Astrocyte (in vitro differentiated cells and primary cell): ENCODE results near the gene LPIN3. TPM values are rescaled to one million over a fixed set of nuclear protein-coding genes. Genes with fewer than 3 reads are reported as not detected.

Source experiments
- DNase-seq: peaks from one replicate; pipeline ENCODE4 v3.0.0-alpha.2; 2010; ENCODE audit warnings: low read depth
- FAIRE-seq: peaks from 2 replicates; lab custom pipeline; 2011; peaks lifted over from hg19 to GRCh38; lab: Jason Lieb, UNC
- H2AFZ ChIP-seq: 2 replicates; pipeline ENCODE4 v1.6.0; 2012; ENCODE audit warnings: low read depth, low read length, inconsistent platforms
- H3K27ac ChIP-seq: 2 replicates; pipeline ENCODE4 v1.5.1; 2011; ENCODE audit warnings: low read depth, low read length, inconsistent platforms
- H3K27me3 ChIP-seq: 2 replicates; pipeline ENCODE4 v1.6.0; 2011; ENCODE audit warnings: low read length, inconsistent platforms; ENCODE audit not compliant: insufficient read depth
- H3K36me3 ChIP-seq: 2 replicates; pipeline ENCODE4 v1.5.1; 2011; ENCODE audit warnings: low read length, inconsistent platforms; ENCODE audit not compliant: insufficient read depth
- H3K4me1 ChIP-seq: 2 replicates; pipeline ENCODE4 v1.5.1; 2011; ENCODE audit warnings: low read length, inconsistent platforms; ENCODE audit not compliant: insufficient read depth
- H3K4me2 ChIP-seq: 2 replicates; pipeline ENCODE4 v1.6.0; 2012; ENCODE audit warnings: low read length, inconsistent platforms
- H3K4me3 ChIP-seq: 2 replicates; pipeline ENCODE4 v1.5.1; 2011; ENCODE audit warnings: low read depth, mild to moderate bottlenecking, low read length, inconsistent platforms; ENCODE audit not compliant: insufficient read depth
- H3K79me2 ChIP-seq: 2 replicates; pipeline ENCODE4 v1.6.0; 2012; ENCODE audit warnings: mild to moderate bottlenecking, low read length, inconsistent platforms; ENCODE audit not compliant: insufficient read depth
- H3K9ac ChIP-seq: 2 replicates; pipeline ENCODE4 v1.6.0; 2012; ENCODE audit warnings: mild to moderate bottlenecking, low read length, inconsistent platforms
- H3K9me3 ChIP-seq: 2 replicates; pipeline ENCODE4 v1.5.1; 2012; ENCODE audit warnings: low read depth, mild to moderate bottlenecking, low read length, inconsistent platforms; ENCODE audit not compliant: insufficient read depth
- H4K20me1 ChIP-seq: 2 replicates; pipeline ENCODE4 v1.6.0; 2012; ENCODE audit warnings: low read length, inconsistent platforms; ENCODE audit not compliant: insufficient read depth
- H3K27ac Mint-ChIP-seq: one replicate; pipeline ENCODE4 v1.8.0; 2021; ENCODE audit warnings: mild to moderate bottlenecking, mixed read lengths; ENCODE audit not compliant: unreplicated experiment
- H3K27me3 Mint-ChIP-seq: one replicate; pipeline ENCODE4 v1.8.0; 2021; ENCODE audit warnings: low read depth, mixed read lengths; ENCODE audit not compliant: unreplicated experiment
- H3K36me3 Mint-ChIP-seq: one replicate; pipeline ENCODE4 v1.8.0; 2021; ENCODE audit warnings: low read depth, mixed read lengths; ENCODE audit not compliant: unreplicated experiment
- H3K4me1 Mint-ChIP-seq: one replicate; pipeline ENCODE4 v1.8.0; 2021; ENCODE audit warnings: low read depth, mixed read lengths; ENCODE audit not compliant: unreplicated experiment
- H3K4me3 Mint-ChIP-seq: one replicate; pipeline ENCODE4 v1.8.0; 2021; ENCODE audit warnings: mild to moderate bottlenecking, moderate library complexity, mixed read lengths; ENCODE audit not compliant: unreplicated experiment
- H3K9me3 Mint-ChIP-seq: one replicate; pipeline ENCODE4 v1.8.0; 2021; ENCODE audit warnings: mild to moderate bottlenecking, mixed read lengths; ENCODE audit not compliant: unreplicated experiment
- CTCF ChIP-seq: IDR thresholded peaks from 2 replicates; pipeline ENCODE4 v1.5.1; 2011; ENCODE audit warnings: low read depth, mild to moderate bottlenecking, inconsistent platforms, low read length, moderate library complexity; ENCODE audit not compliant: insufficient read depth
- EZH2 ChIP-seq: IDR thresholded peaks from 2 replicates; pipeline ENCODE4 v1.6.1; 2012; ENCODE audit warnings: mild to moderate bottlenecking, low read length, inconsistent platforms; ENCODE audit not compliant: insufficient read depth
- total RNA-seq: library from RNA; stranded (reverse); gene quantifications from 2 replicates; pipeline ENCODE4 v1.2.1, GENCODE V29; 2021

Gene LPIN3
- total RNA-seq, 1 donor from 2014 or later, result 18.0 TPM

GRCh38 chr20:41320976-41321375, 19.6 kb upstream of the LPIN3 start:
- no peak overlapping the region for H2AFZ ChIP-seq
- H3K4me3 ChIP-seq, result no peak overlapping the region
- H3K27me3 ChIP-seq, result no peaks in the 10 kb centered on the region
- no peaks in the 10 kb centered on the region for H3K27me3 Mint-ChIP-seq
- H3K4me1 Mint-ChIP-seq, result peaks cover 11% of the 10 kb centered on the region
- TF ChIP-seq CTCF (no peak), EZH2 (no peak)
- FAIRE-seq, result no peak
- H3K9ac ChIP-seq, result no peak overlapping the region
- no peaks in the 10 kb centered on the region for H3K9me3 Mint-ChIP-seq
- H3K36me3 ChIP-seq, result no peaks in the 10 kb centered on the region
- no peak overlapping the region for H3K4me2 ChIP-seq
- H3K9me3 ChIP-seq, result no peaks in the 10 kb centered on the region
- no peaks in the 10 kb centered on the region for H4K20me1 ChIP-seq
- DNase-seq, result no peak
- peaks cover 3% of the 10 kb centered on the region for H3K79me2 ChIP-seq
- no peak overlapping the region for H3K27ac Mint-ChIP-seq
- H3K4me3 Mint-ChIP-seq, result no peak overlapping the region
- peaks cover 9% of the 10 kb centered on the region for H3K4me1 ChIP-seq
- H3K27ac ChIP-seq, result no peak overlapping the region
- peaks cover 1% of the 10 kb centered on the region for H3K36me3 Mint-ChIP-seq

- no peaks in the 10 kb centered on the region for H3K79me2 ChIP-seq
- FAIRE-seq (no peak), DNase-seq (no peak)
- H3K27ac ChIP-seq, result no peak overlapping the region
- Mint-ChIP-seq H3K36me3 (no peaks in the 10 kb centered on the region), H3K4me3 (no peak overlapping the region), H3K9me3 (no peaks in the 10 kb centered on the region), H3K27me3 (no peaks in the 10 kb centered on the region), H3K4me1 (peaks cover 28% of the 10 kb centered on the region), H3K27ac (peak overlapping the region; percentile 44)
- no peaks in the 10 kb centered on the region for H4K20me1 ChIP-seq
- no peak overlapping the region for H3K4me2 ChIP-seq
- no peak for TF ChIP-seq EZH2
- no peak for TF ChIP-seq CTCF
- peaks cover 21% of the 10 kb centered on the region for H3K4me1 ChIP-seq
- H3K9ac ChIP-seq, result no peak overlapping the region
- no peaks in the 10 kb centered on the region for H3K9me3 ChIP-seq
- H3K36me3 ChIP-seq, result no peaks in the 10 kb centered on the region
- H3K4me3 ChIP-seq, result no peak overlapping the region
- no peaks in the 10 kb centered on the region for H3K27me3 ChIP-seq
- peak overlapping the region; percentile 24 for H2AFZ ChIP-seq
These were observed 13.4 kb upstream of the LPIN3 start for GRCh38 chr20:41327178-41327577.

- Histone ChIP-seq H2AFZ (peak overlapping the region; percentile 49), H4K20me1 (no peaks in the 10 kb centered on the region), H3K4me3 (no peak overlapping the region), H3K27ac (peak overlapping the region; percentile 91), H3K36me3 (no peaks in the 10 kb centered on the region), H3K4me2 (peak overlapping the region; percentile 75), H3K9ac (peak overlapping the region; percentile 76), H3K4me1 (peaks cover 21% of the 10 kb centered on the region), H3K9me3 (no peaks in the 10 kb centered on the region), H3K27me3 (no peaks in the 10 kb centered on the region), H3K79me2 (no peaks in the 10 kb centered on the region)
- Mint-ChIP-seq H3K36me3 (no peaks in the 10 kb centered on the region), H3K9me3 (no peaks in the 10 kb centered on the region), H3K27me3 (no peaks in the 10 kb centered on the region), H3K4me1 (peaks cover 28% of the 10 kb centered on the region), H3K27ac (peak overlapping the region; percentile 97), H3K4me3 (peak overlapping the region; percentile 12)
- FAIRE-seq (peak; percentile 80), DNase-seq (peak; percentile 98)
- no peak for TF ChIP-seq CTCF
- TF ChIP-seq EZH2, result no peak
These were observed 10.9 kb upstream of the LPIN3 start for GRCh38 chr20:41329435-41330342.
